B cell (primary cell): ENCODE results near the gene FEZF1.

ENCODE experiments used
- CTCF ChIP-seq: fragments of 200-600 bp; IDR thresholded peaks from one replicate; pipeline ENCODE4 v1.8.0; 2022; ENCODE audit warnings: antibody characterized with exemption, mild to moderate bottlenecking
- EZH2 ChIP-seq: IDR thresholded peaks from 2 replicates; pipeline ENCODE4 v1.6.1; 2012; ENCODE audit warnings: borderline replicate concordance, low read depth, mild to moderate bottlenecking, moderate library complexity, low read length; ENCODE audit not compliant: insufficient read depth, poor library complexity, severe bottlenecking

- no peak for TF ChIP-seq CTCF
- TF ChIP-seq EZH2 = no peak
These were observed 31.4 kb downstream of the FEZF1 start for GRCh38 chr7:122273117-122273516.
